Gastrocnemius medialis (tissue), 4 donors: ENCODE measurements around the gene EML3. TPM values are rescaled to one million over a fixed set of nuclear protein-coding genes. Genes with fewer than 3 reads are reported as not detected.

ENCODE experiments used
- ATAC-seq, 2 donors: fragments of 150-250 bp; one replicate each; pipeline ENCODE4 v1.9.1; 2016
- DNase-seq, 2 donors: peaks; one replicate each; pipeline ENCODE4 v3.0.0-alpha.2; 2019
- H3K27ac ChIP-seq, 4 donors: fragments of 200-600 bp; sonication (generic); 1 replicate in 1 of 4; 2 replicates in 3 of 4; pipeline ENCODE4 v1.5.1; 2016 to 2018; ENCODE audit warnings: mild to moderate bottlenecking in 2 of 4, moderate library complexity in 1 of 4
- H3K27me3 ChIP-seq, 3 donors: fragments of 200-600 bp; sonication (generic) in 2 of 3; 1 replicate in 1 of 3; 2 replicates in 2 of 3; pipeline versions ENCODE4 v1.5.1 to v1.6.0; 2016 to 2019; ENCODE audit warnings: mild to moderate bottlenecking in 1 of 3, moderate library complexity in 1 of 3
- H3K36me3 ChIP-seq, 2 donors: fragments of 200-600 bp; sonication (generic) in 1 of 2; one replicate each; pipeline ENCODE4 v1.5.1; 2017 to 2018
- H3K4me1 ChIP-seq, 2 donors: fragments of 200-600 bp; sonication (generic) in 1 of 2; one replicate each; pipeline ENCODE4 v1.5.1; 2016 to 2017; ENCODE audit warnings: mild to moderate bottlenecking in 2 of 2
- H3K4me3 ChIP-seq, 4 donors: fragments of 200-600 bp; sonication (generic) in 3 of 4; 1 replicate in 1 of 4; 2 replicates in 3 of 4; pipeline ENCODE4 v1.5.1; 2016 to 2019; ENCODE audit warnings: mild to moderate bottlenecking in 2 of 4
- H3K9me3 ChIP-seq, 3 donors: fragments of 200-600 bp; sonication (generic) in 2 of 3; 1 replicate in 1 of 3; 2 replicates in 2 of 3; pipeline ENCODE4 v1.5.1; 2016 to 2019
- POLR2A ChIP-seq, 2 donors: fragments of 450-650 bp; IDR thresholded peaks; one replicate each; pipeline ENCODE4 v1.6.1; 2017; ENCODE audit warnings: antibody characterized with exemption in 2 of 2, mild to moderate bottlenecking in 2 of 2, moderate library complexity in 2 of 2
- in situ Hi-C, 4 donors: fragments of 200-750 bp; cut with MboI; loops; one replicate each; pipeline versions ENCODE4 v1.15.0 to v1.8.0; 2017; ENCODE audit warnings: low sequenced_read_pairs in 4 of 4
- intact Hi-C: fragments of 100-400 bp; cut with DNase I; formaldehyde crosslinking; loops from one replicate; pipeline ENCODE4 v1.15.1; 2023; ENCODE audit warnings: low total_unique reads
- microRNA-seq, 2 donors: library from miRNA; unstranded; fragments of <30 nt; microRNA quantifications; one replicate each; pipeline ENCODE4, GENCODE V29; 2016; ENCODE audit warnings: borderline replicate concordance in 2 of 2
- total RNA-seq, 4 donors: library from RNA; depleted of rRNA; stranded (reverse); fragments of >200 nt; gene quantifications; one replicate each; pipeline versions ENCODE4 v1.1.0 to v1.2.3, GENCODE V29; 2016
- TF ChIP-seq, protein P1 (sequence below), 5 experiments: fragments of 450-650 bp in 3 of 5; fragments of 200-600 bp in 2 of 5; sonication (generic) in 2 of 5; IDR thresholded peaks in 4 of 5; conservative IDR thresholded peaks in 1 of 5; 1 replicate in 4 of 5; 2 replicates in 1 of 5; pipeline ENCODE4 v1.5.1; 2016 to 2019; ENCODE audit warnings: antibody characterized with exemption in 5 of 5, mild to moderate bottlenecking in 3 of 5, moderate library complexity in 3 of 5

The EML3 gene
- total RNA-seq, 4 donors from 2014 or later, result 4.7 to 7.9 (median 7.0) TPM

GRCh38 chr11:62553839-62554361 lies 58.7 kb downstream of the EML3 start:
- Histone ChIP-seq H3K36me3 (peaks cover 0 to 11% of the 10 kb centered on the region in 2 donors), H3K4me3 (peak overlapping the region; percentile 29 to 41 (median 36)), H3K9me3 (no peaks in the 10 kb centered on the region), H3K27me3 (no peaks in the 10 kb centered on the region), H3K4me1 (peaks cover 88 to 89% of the 10 kb centered on the region in 2 donors), H3K27ac (peak overlapping the region; percentile 97 to 100 (median 100))
- intact Hi-C loops (no loop called here), in situ Hi-C loops (loop anchor here in 2 of 4 donors (10.0 kb wide), 3 partner anchors 59 to 159 kb away; no protein-coding TSS in a partner anchor)
- TF ChIP-seq, protein P1, sequence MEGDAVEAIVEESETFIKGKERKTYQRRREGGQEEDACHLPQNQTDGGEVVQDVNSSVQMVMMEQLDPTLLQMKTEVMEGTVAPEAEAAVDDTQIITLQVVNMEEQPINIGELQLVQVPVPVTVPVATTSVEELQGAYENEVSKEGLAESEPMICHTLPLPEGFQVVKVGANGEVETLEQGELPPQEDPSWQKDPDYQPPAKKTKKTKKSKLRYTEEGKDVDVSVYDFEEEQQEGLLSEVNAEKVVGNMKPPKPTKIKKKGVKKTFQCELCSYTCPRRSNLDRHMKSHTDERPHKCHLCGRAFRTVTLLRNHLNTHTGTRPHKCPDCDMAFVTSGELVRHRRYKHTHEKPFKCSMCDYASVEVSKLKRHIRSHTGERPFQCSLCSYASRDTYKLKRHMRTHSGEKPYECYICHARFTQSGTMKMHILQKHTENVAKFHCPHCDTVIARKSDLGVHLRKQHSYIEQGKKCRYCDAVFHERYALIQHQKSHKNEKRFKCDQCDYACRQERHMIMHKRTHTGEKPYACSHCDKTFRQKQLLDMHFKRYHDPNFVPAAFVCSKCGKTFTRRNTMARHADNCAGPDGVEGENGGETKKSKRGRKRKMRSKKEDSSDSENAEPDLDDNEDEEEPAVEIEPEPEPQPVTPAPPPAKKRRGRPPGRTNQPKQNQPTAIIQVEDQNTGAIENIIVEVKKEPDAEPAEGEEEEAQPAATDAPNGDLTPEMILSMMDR (IDR thresholded peaks at IDR 0.05 in 4 of 5, conservative IDR thresholded peaks at IDR 0.05 in 1 of 5), result no peak
- TF ChIP-seq POLR2A (IDR thresholded peaks at IDR 0.05), result no peak
- ATAC-seq (peak; percentile 14 to 24), DNase-seq (peak; percentile 68 to 70)

- peak; percentile 71 to 77 for ATAC-seq
- H3K4me3 ChIP-seq, result peak overlapping the region; percentile 36 to 55 (median 39)
These were observed 59.3 kb downstream of the EML3 start for GRCh38 chr11:62553080-62553838.

DNA sequence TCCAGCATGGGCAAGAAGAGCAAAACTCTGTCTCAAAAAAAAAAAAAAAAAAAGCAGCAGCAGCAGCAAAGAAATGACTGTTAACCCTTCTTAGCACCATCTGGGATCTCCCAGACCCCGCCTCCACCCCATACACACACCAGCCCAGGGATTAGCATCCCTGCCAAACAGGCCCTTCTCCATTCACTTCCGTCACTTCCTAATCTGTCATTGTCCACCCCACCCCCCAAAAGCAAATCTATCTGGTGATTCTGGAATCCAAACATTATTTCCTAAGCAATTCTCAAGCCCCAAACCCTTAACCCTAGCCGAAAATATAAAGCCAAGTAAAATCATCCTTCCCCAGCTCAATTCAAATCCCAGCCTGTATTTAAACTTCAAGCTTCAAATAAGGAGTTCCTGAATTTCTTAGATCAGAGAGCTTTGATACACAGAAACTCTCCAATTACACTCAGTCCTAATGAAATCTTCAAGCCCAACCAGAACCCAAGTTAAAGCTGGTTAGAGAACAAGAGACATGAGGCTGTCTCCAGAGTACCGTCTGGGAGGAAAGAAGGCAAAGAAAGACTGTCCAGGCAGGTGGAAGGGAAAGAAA lies 60.0 kb downstream of the EML3 start:
- in situ Hi-C loops (loop anchor here in 2 of 4 donors (10.0 kb wide), 3 partner anchors 58 to 158 kb away; no protein-coding TSS in a partner anchor), intact Hi-C loops (no loop called here)
- ATAC-seq (no peak), DNase-seq (no peak)
- Histone ChIP-seq H3K4me3 (peak overlapping the region; percentile 36 to 55 (median 39)), H3K4me1 (peaks cover 96% of the 10 kb centered on the region in 2 donors), H3K27me3 (no peaks in the 10 kb centered on the region), H3K36me3 (peaks cover 0 to 4% of the 10 kb centered on the region in 2 donors), H3K9me3 (no peaks in the 10 kb centered on the region), H3K27ac (peak overlapping the region; percentile 97 to 100 (median 100))
- TF ChIP-seq, protein P1 (IDR thresholded peaks at IDR 0.05 in 4 of 5, conservative IDR thresholded peaks at IDR 0.05 in 1 of 5), result no peak
- no peak for TF ChIP-seq POLR2A (IDR thresholded peaks at IDR 0.05)

More at GRCh38 chr11:62553080-62553838, 59.3 kb downstream of the EML3 start:
- H3K4me1 ChIP-seq, result peaks cover 90 to 94% of the 10 kb centered on the region in 2 donors
- TF ChIP-seq POLR2A (IDR thresholded peaks at IDR 0.05), result peak; percentile 43 to 76
- TF ChIP-seq, protein P1 (IDR thresholded peaks at IDR 0.05 in 4 of 5, conservative IDR thresholded peaks at IDR 0.05 in 1 of 5), result no peak
- in situ Hi-C loops (loop anchor here in 2 of 4 donors (10.0 kb wide), 3 partner anchors 58 to 158 kb away; no protein-coding TSS in a partner anchor), intact Hi-C loops (no loop called here)
- DNase-seq, result peak; percentile 95 to 96
- H3K27ac ChIP-seq, result peak overlapping the region; percentile 97 to 100 (median 100)
- H3K9me3 ChIP-seq, result no peaks in the 10 kb centered on the region
- peaks cover 0 to 10% of the 10 kb centered on the region in 2 donors for H3K36me3 ChIP-seq
- no peaks in the 10 kb centered on the region for H3K27me3 ChIP-seq

Small RNA genes lying within 50 kb of the gene (microRNA-seq; reads per million reads assigned to microRNA genes)
- 1.2 to 2.6 reads per million in 2 donors for gene MIR6747

Other genes with a start within 250 kb of the EML3 start
- not detected for gene SCGB1A1, start 193.7 kb downstream of the EML3 start, total RNA-seq
- 1,000 to 10,000 TPM in 1 of 4 donors, 100 to 1,000 TPM in 3; 374 to 1,261 (median 571) TPM for gene AHNAK, start 66.0 kb downstream of the EML3 start, total RNA-seq
- 1,000 to 10,000 TPM; 1,797 to 2,946 (median 1,897) TPM for gene EEF1G, start 38.9 kb downstream of the EML3 start, total RNA-seq
- 10 to 100 TPM in 3 of 4 donors, 1 to 10 TPM in 1; 7.8 to 15.7 (median 11.7) TPM for gene TUT1, start 21.3 kb downstream of the EML3 start, total RNA-seq
- gene MTA2, start 10.9 kb downstream of the EML3 start, total RNA-seq, result 10 to 100 TPM; 28.0 to 47.1 (median 31.7) TPM
- 1 to 10 TPM; 1.6 to 3.7 (median 2.7) TPM for gene ROM1, start 482 bp upstream of the EML3 start, total RNA-seq
- gene B3GAT3, start 9.2 kb upstream of the EML3 start, total RNA-seq, result 10 to 100 TPM in 2 of 4 donors, 1 to 10 TPM in 2; 4.4 to 21.4 (median 9.8) TPM
- 10 to 100 TPM; 41.3 to 65.1 (median 59.5) TPM for gene GANAB, start 33.8 kb upstream of the EML3 start, total RNA-seq
- 10 to 100 TPM; 17.3 to 28.3 (median 21.3) TPM for gene INTS5, start 40.5 kb upstream of the EML3 start, total RNA-seq
- 10 to 100 TPM; 36.1 to 44.7 (median 41.3) TPM for gene C11orf98, start 52.4 kb upstream of the EML3 start, total RNA-seq
- gene CSKMT, start 52.5 kb upstream of the EML3 start, total RNA-seq, result 1 to 10 TPM; 1.7 to 4.5 (median 2.8) TPM
- 10 to 100 TPM in 2 of 4 donors, 1 to 10 TPM in 2; 6.4 to 11.7 (median 9.0) TPM for gene UQCC3, start 58.9 kb upstream of the EML3 start, total RNA-seq
- gene LBHD1, start 59.5 kb upstream of the EML3 start, total RNA-seq, result 1 to 10 TPM in 2 of 4 donors, under 1 TPM in 2; 0.82 to 2.1 (median 1.1) TPM
- 100 to 1,000 TPM; 216 to 450 (median 265) TPM for gene UBXN1, start 66.3 kb upstream of the EML3 start, total RNA-seq
- gene LRRN4CL, start 76.8 kb upstream of the EML3 start, total RNA-seq, result 1 to 10 TPM; 3.7 to 6.4 (median 5.9) TPM
- 100 to 1,000 TPM in 1 of 4 donors, 10 to 100 TPM in 3; 33.4 to 114 (median 55.6) TPM for gene BSCL2, start 94.6 kb upstream of the EML3 start, total RNA-seq
- not detected for gene GNG3, start 94.9 kb upstream of the EML3 start, total RNA-seq
- 10 to 100 TPM in 3 of 4 donors, 1 to 10 TPM in 1; 4.8 to 14.9 (median 11.8) TPM for gene HNRNPUL2, start 114.7 kb upstream of the EML3 start, total RNA-seq
- gene TTC9C, start 115.7 kb upstream of the EML3 start, total RNA-seq, result 10 to 100 TPM; 11.5 to 16.3 (median 14.1) TPM
- 10 to 100 TPM in 1 of 4 donors, 1 to 10 TPM in 3; 5.6 to 10.5 (median 7.7) TPM for gene ZBTB3, start 141.4 kb upstream of the EML3 start, total RNA-seq
- 10 to 100 TPM; 25.2 to 45.5 (median 29.6) TPM for gene POLR2G, start 148.8 kb upstream of the EML3 start, total RNA-seq
- gene TAF6L, start 158.6 kb upstream of the EML3 start, total RNA-seq, result 10 to 100 TPM; 13.5 to 43.2 (median 21.4) TPM
- gene TMEM179B, start 174.6 kb upstream of the EML3 start, total RNA-seq, result 10 to 100 TPM; 26.3 to 52.5 (median 44.3) TPM
- gene TMEM223, start 179.2 kb upstream of the EML3 start, total RNA-seq, result 10 to 100 TPM; 17.1 to 41.6 (median 23.8) TPM
- gene NXF1, start 192.7 kb upstream of the EML3 start, total RNA-seq, result 10 to 100 TPM; 27.2 to 47.1 (median 46.1) TPM
- 10 to 100 TPM; 16.2 to 26.0 (median 24.9) TPM for gene STX5, start 219.3 kb upstream of the EML3 start, total RNA-seq
- gene TEX54, start 220.1 kb upstream of the EML3 start, total RNA-seq, result not detected
- 100 to 1,000 TPM in 1 of 4 donors, 10 to 100 TPM in 3; 66.4 to 133 (median 87.0) TPM for gene WDR74, start 226.8 kb upstream of the EML3 start, total RNA-seq